Stimulated activated naive CD8-positive, alpha-beta T cell treated with anti-CD3 and anti-CD28 coated beads, Interleukin-15, Interleukin-2, amounts not matched to agents 100 U/mL and 50 U/mL, for 24 hours (primary cell): ENCODE measurements around the gene SPZ1.
"Not testable (repeated sequence)": the region's sequence is repeated elsewhere in the genome, so short reads cannot be mapped to it uniquely, and the experiment has no call there.

ENCODE experiments used
- ATAC-seq: fragments of 150-1000 bp; cut with Tn5 transposase; one replicate; pipeline ENCODE4 v1.10.0; 2021
- DNase-seq: peaks from one replicate; pipeline ENCODE4 v3.0.0; 2021

SPZ1 gene

GRCh38 chr5:80339116-80339515 is 19.3 kb downstream of the SPZ1 start:
- ATAC-seq: no peak

GRCh38 chr5:80341016-80341775 is 21.4 kb downstream of the SPZ1 start:
- ATAC-seq (no peak), DNase-seq (no peak)

More at GRCh38 chr5:80339116-80339515, 19.3 kb downstream of the SPZ1 start:
- no peak for DNase-seq

GRCh38 chr5:80343067-80343466 is 23.3 kb downstream of the SPZ1 start:
- ATAC-seq: no peak
- no peak for DNase-seq

- ATAC-seq (peak; percentile 46), DNase-seq (peak; percentile 26)
These were observed 26.3 kb downstream of the SPZ1 start for GRCh38 chr5:80346055-80346454.

- ATAC-seq: no peak
These were observed 28.4 kb downstream of the SPZ1 start for GRCh38 chr5:80348171-80348570.

GRCh38 chr5:80351019-80351418 is 31.2 kb downstream of the SPZ1 start:
- not testable (repeated sequence) for DNase-seq, ATAC-seq

More at GRCh38 chr5:80348171-80348570, 28.4 kb downstream of the SPZ1 start:
- DNase-seq: no peak

- no peak for DNase-seq
- no peak for ATAC-seq
These were observed 35.9 kb downstream of the SPZ1 start for GRCh38 chr5:80355686-80356085.

- DNase-seq (no peak), ATAC-seq (no peak)
These were observed 37.9 kb downstream of the SPZ1 start for GRCh38 chr5:80357671-80358070.

- ATAC-seq (no peak), DNase-seq (no peak)
These were observed 41.2 kb downstream of the SPZ1 start for GRCh38 chr5:80360914-80361444.

- DNase-seq: no peak
- no peak for ATAC-seq
These were observed 45.1 kb downstream of the SPZ1 start for GRCh38 chr5:80364892-80365291.

GRCh38 chr5:80368661-80369480 is 49.1 kb downstream of the SPZ1 start:
- ATAC-seq: no peak

GRCh38 chr5:80369521-80369920 is 49.7 kb downstream of the SPZ1 start:
- no peak for ATAC-seq

More at GRCh38 chr5:80368661-80369480, 49.1 kb downstream of the SPZ1 start:
- DNase-seq: no peak

GRCh38 chr5:80370390-80370789 is 50.6 kb downstream of the SPZ1 start:
- DNase-seq: no peak
- ATAC-seq: no peak

More at GRCh38 chr5:80369521-80369920, 49.7 kb downstream of the SPZ1 start:
- DNase-seq: no peak
